ENCODE measurements around the gene PIM2. TPM values are rescaled to one million over a fixed set of nuclear protein-coding genes. Genes with fewer than 3 reads are reported as not detected.

The PIM2 gene
- polyA plus RNA-seq, 4 donors, result 2.9 to 35.1 (median 9.8) TPM

DNA sequence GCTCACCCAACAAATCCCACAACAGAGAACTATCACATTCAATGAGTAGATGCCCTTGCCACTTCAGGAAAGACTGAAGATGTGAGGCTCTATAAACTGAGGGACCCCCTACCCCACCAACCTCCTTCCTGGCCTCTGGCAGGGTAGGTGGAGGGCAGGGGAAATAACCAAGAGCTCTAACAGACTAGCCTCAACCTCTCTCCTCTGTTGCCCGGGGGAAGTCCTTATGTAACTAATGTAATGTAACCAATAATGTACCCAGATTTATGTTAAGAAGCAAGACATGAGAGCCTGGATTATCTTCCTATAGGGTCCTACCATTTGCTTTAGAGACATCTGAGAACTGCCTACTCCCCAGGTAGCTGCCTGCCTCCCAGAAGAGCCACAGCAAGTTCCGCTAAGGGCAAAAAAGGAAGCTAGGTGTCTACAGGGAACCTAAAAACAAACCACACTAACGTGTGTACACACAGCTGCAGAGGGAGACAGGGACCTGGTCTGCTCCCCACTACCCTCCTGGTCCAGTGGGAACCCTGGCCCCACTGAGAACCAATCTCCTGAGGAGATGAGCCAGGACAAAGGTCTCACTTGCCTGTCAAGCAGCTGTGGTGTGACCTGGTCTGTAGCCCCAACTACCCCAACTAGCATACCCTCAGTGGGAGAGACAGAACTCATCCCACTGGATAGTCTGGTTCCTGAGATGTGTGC, 20.9 kb upstream of the PIM2 start:
- peaks cover 3 to 58% (median 4%) of the 10 kb centered on the region in 3 donors for H3K4me1 ChIP-seq (ENCODE audit: control insufficient read depth in 3 of 3, insufficient read depth in 2 of 3, low read depth in 1 of 3, low read length in 2 of 3)
- WGBS, 3 donors, result 44 to 60% (median 52%) methylated on average over 3 of the region's 3 CpGs
- no peak overlapping the region for H3K4me3 ChIP-seq (ENCODE audit: low read depth in 1 of 3, low read length in 3 of 3)

DNA sequence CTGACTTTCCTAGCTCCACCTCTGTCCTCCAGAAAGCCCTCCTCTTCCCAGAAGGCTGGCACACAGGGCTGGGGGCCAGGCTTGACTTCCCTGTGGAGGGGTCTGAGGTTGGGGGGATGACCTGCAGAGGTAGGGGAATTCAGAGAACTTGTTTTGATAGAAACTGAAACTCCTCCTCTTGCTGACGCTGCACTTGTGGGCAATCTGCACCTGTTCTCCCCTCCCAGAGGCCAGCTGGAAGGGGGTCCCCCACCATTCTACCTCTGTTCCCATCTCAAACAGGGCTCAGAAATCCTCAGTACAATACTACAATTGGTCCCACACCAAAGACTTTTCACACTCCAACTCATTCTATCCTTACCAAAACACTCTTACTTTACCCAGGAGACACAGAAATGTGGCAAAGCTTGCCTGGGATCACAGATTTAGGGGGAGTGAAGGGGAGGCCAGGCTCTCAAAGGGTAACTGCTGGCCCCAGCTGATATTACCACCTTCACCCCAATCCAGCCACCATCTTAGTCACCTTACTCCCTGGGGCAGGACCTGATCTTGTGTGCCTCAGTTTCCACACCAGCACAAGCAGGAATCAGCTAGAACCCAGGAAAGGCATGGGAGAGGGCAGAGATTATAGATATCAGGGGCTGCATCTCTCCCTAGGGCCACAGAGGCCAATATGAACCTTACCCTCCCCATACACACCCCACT, 20.0 kb upstream of the PIM2 start:
- Histone ChIP-seq H3K27me3 (ENCODE audit: control insufficient read depth in 3 of 3, insufficient read depth in 3 of 3, low read length in 3 of 3) (no peaks in the 10 kb centered on the region), H3K36me3 (ENCODE audit: control insufficient read depth in 3 of 3, insufficient read depth in 2 of 3, low read depth in 1 of 3, low read length in 3 of 3) (peaks cover 0 to 54% (median 3%) of the 10 kb centered on the region in 3 donors), H3K4me1 (ENCODE audit: control insufficient read depth in 3 of 3, insufficient read depth in 2 of 3, low read depth in 1 of 3, low read length in 2 of 3) (peaks cover 3 to 58% (median 4%) of the 10 kb centered on the region in 3 donors), H3K27ac (ENCODE audit: low read depth in 1 of 3, low read length in 2 of 3) (peak overlapping the region; percentile 24 to 93 (median 85)), H3K9me3 (ENCODE audit: control insufficient read depth in 2 of 2, insufficient read depth in 1 of 2, low read depth in 1 of 2, low read length in 1 of 2) (no peaks in the 10 kb centered on the region), H3K4me3 (ENCODE audit: low read depth in 1 of 3, low read length in 3 of 3) (no peak overlapping the region)
- 25 to 29% (median 27%) methylated on average over 1 of the region's 1 CpG for WGBS, 3 donors
- FAIRE-seq, result no peak
- no peak for DNase-seq

More for the DNA sequence above, 20.9 kb upstream of the PIM2 start:
- H3K27me3 ChIP-seq (ENCODE audit: control insufficient read depth in 3 of 3, insufficient read depth in 3 of 3, low read length in 3 of 3), result no peaks in the 10 kb centered on the region
- DNase-seq (peak in 1 of 2 donors; percentile 25), FAIRE-seq (no peak)
- peak overlapping the region; percentile 24 to 93 (median 85) for H3K27ac ChIP-seq (ENCODE audit: low read depth in 1 of 3, low read length in 2 of 3)
- peaks cover 0 to 52% (median 3%) of the 10 kb centered on the region in 3 donors for H3K36me3 ChIP-seq (ENCODE audit: control insufficient read depth in 3 of 3, insufficient read depth in 2 of 3, low read depth in 1 of 3, low read length in 3 of 3)
- no peaks in the 10 kb centered on the region for H3K9me3 ChIP-seq (ENCODE audit: control insufficient read depth in 2 of 2, insufficient read depth in 1 of 2, low read depth in 1 of 2, low read length in 1 of 2)

DNA sequence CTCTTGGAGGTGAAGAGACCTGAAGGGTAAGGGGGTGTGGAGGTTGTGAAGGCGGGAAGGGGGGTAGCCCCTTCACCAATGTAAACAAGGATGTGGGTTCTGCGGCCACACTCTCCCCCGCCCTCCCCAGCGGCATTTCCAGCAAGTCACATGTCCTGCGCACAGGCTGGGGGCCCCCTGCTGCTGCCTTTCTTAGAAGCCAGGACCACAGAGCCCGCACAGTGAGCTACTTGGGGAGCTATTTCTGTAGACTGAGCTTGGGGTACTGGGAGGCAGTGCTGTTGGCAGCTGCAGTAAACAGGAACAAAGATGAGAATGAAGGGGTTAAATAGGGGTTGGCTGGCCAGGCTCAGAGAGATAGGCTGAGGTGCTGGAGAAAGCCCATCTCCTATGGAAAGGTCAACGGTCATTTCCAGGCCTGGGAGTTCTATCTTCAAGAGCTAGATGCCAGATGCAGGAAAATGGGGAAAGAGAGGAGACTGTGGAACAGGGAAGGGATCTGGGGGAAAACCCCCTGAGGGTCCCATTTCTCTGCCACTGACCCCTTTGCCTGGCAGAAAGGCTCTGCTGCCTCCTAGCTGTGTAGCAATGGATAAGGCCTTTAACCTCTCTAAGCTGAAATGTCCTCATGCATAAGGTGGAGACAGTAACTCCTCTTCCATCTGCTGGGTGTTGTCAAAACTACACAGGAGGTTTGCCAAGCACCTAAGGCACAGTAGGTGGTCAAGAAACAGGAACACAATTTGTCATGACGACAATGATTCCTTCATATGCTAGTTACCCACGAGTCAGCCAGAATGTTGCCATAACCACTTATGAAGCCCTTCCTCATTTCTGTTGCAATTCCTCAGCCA, 18.5 kb upstream of the PIM2 start:
- Histone ChIP-seq H3K4me3 (ENCODE audit: low read depth in 1 of 3, low read length in 3 of 3) (no peak overlapping the region), H3K27me3 (ENCODE audit: control insufficient read depth in 3 of 3, insufficient read depth in 3 of 3, low read length in 3 of 3) (no peaks in the 10 kb centered on the region), H3K36me3 (ENCODE audit: control insufficient read depth in 3 of 3, insufficient read depth in 2 of 3, low read depth in 1 of 3, low read length in 3 of 3) (peaks cover 0 to 60% (median 3%) of the 10 kb centered on the region in 3 donors), H3K27ac (ENCODE audit: low read depth in 1 of 3, low read length in 2 of 3) (peak overlapping the region in 2 of 3 donors; percentile 50 to 78), H3K9me3 (ENCODE audit: control insufficient read depth in 2 of 2, insufficient read depth in 1 of 2, low read depth in 1 of 2, low read length in 1 of 2) (no peaks in the 10 kb centered on the region), H3K4me1 (ENCODE audit: control insufficient read depth in 3 of 3, insufficient read depth in 2 of 3, low read depth in 1 of 3, low read length in 2 of 3) (peaks cover 3 to 51% (median 4%) of the 10 kb centered on the region in 3 donors)
- DNase-seq (peak; percentile 41 to 57), FAIRE-seq (no peak)
- WGBS, 3 donors, result 32 to 48% (median 33%) methylated on average over 8 to 9 of the region's 9 CpGs

DNA sequence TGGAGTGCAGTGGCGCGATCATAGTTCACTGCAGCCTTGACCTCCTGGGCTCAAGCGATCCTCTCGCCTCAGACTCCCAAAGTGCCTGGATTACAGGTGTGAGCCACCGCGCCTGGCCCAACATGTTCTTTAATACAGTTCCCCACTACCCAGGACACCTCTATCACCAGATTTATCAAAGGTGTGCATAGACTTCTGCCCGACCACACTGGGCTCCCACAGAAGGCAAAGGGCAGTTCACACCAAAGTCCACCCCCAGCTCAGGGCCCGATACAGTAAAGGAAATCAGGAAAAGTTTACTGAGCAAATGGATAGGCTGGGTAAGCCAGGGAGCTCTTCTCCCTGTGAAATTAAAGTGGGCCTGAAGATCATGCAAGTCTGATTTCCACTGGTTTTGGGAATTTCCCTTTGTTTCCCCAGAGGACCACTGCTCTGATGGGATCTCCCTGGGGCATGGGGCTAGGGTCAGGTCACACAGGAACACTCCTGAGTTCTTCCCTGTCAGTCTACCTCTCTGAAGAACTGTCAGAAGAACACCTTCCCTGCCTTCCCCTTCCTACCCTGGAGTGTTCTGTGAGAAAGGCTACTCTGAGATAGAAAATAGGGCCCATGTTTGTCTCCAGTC, 17.7 kb upstream of the PIM2 start:
- Histone ChIP-seq H3K27ac (ENCODE audit: low read depth in 1 of 3, low read length in 2 of 3) (peak overlapping the region in 2 of 3 donors; percentile 50 to 78), H3K9me3 (ENCODE audit: control insufficient read depth in 2 of 2, insufficient read depth in 1 of 2, low read depth in 1 of 2, low read length in 1 of 2) (no peaks in the 10 kb centered on the region), H3K36me3 (ENCODE audit: control insufficient read depth in 3 of 3, insufficient read depth in 2 of 3, low read depth in 1 of 3, low read length in 3 of 3) (peaks cover 0 to 61% (median 3%) of the 10 kb centered on the region in 3 donors), H3K4me3 (ENCODE audit: low read depth in 1 of 3, low read length in 3 of 3) (no peak overlapping the region), H3K27me3 (ENCODE audit: control insufficient read depth in 3 of 3, insufficient read depth in 3 of 3, low read length in 3 of 3) (no peaks in the 10 kb centered on the region), H3K4me1 (ENCODE audit: control insufficient read depth in 3 of 3, insufficient read depth in 2 of 3, low read depth in 1 of 3, low read length in 2 of 3) (peaks cover 3 to 50% (median 4%) of the 10 kb centered on the region in 3 donors)
- DNase-seq (no peak), FAIRE-seq (no peak)
- 76 to 87% (median 83%) methylated on average over 8 of the region's 8 CpGs for WGBS, 3 donors

DNA sequence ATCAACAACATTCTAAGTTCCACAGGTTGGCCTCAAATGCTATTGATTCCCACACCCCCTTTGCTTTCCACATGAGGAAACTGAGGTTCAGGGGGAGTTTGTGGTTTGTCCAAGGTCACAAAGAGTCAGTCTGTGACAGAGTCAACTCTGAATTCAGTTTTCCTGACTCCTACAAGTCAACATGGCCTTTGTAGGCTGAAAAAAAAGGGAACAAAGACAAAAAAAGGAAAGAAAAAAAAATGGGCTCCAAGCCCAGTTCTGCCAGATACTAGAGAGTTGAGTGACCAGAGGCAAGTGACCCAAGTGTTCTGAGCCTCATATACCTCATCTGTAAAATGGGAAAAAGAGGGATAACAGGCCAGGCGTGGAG, 16.5 kb upstream of the PIM2 start:
- no peak for DNase-seq
- Histone ChIP-seq H3K36me3 (ENCODE audit: control insufficient read depth in 3 of 3, insufficient read depth in 2 of 3, low read depth in 1 of 3, low read length in 3 of 3) (peaks cover 0 to 56% (median 3%) of the 10 kb centered on the region in 3 donors), H3K27me3 (ENCODE audit: control insufficient read depth in 3 of 3, insufficient read depth in 3 of 3, low read length in 3 of 3) (no peaks in the 10 kb centered on the region), H3K27ac (ENCODE audit: low read depth in 1 of 3, low read length in 2 of 3) (peak overlapping the region in 1 of 3 donors; percentile 11), H3K4me1 (ENCODE audit: control insufficient read depth in 3 of 3, insufficient read depth in 2 of 3, low read depth in 1 of 3, low read length in 2 of 3) (peaks cover 0 to 39% (median 0%) of the 10 kb centered on the region in 3 donors), H3K9me3 (ENCODE audit: control insufficient read depth in 2 of 2, insufficient read depth in 1 of 2, low read depth in 1 of 2, low read length in 1 of 2) (no peaks in the 10 kb centered on the region), H3K4me3 (ENCODE audit: low read depth in 1 of 3, low read length in 3 of 3) (no peak overlapping the region)
- FAIRE-seq, result no peak
- WGBS, 3 donors, result 85 to 100% (median 90%) methylated on average over 1 of the region's 1 CpG

DNA sequence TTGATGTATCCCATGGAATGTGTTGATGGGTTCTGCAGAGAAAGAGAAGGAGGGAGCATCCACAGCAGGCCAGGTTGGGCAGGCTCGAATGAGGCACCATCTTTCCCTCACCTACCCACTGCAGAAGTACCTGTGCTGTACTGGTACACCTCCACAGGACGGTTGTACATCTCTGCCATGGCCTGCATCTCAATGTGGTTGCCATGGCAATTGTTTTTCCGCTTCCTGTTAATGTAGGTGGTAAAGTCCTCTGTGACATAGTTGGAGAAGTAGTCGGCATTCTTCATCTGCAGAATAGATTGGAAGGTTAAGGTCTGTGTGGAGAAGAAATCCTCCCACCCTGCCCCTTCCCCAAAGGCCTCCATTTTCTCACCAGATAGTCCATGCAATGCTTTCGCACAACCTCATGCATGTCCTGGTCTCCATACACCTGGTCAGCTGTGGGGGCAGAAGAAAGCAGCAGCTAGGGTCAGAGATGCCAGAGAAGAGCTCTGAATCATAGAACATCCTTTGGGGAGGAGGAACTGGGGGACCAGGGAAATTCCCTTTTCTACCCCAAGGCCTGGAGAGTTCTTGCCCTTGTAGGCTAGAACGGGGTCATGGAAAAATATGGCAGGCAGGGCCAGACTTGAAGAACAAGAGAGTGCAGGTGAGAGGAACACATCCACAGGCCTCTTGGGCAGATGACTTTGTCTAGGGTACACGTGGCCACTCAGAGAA, 15.9 kb upstream of the PIM2 start:
- Histone ChIP-seq H3K9me3 (ENCODE audit: control insufficient read depth in 2 of 2, insufficient read depth in 1 of 2, low read depth in 1 of 2, low read length in 1 of 2) (no peaks in the 10 kb centered on the region), H3K4me1 (ENCODE audit: control insufficient read depth in 3 of 3, insufficient read depth in 2 of 3, low read depth in 1 of 3, low read length in 2 of 3) (peaks cover 0 to 34% (median 0%) of the 10 kb centered on the region in 3 donors), H3K27me3 (ENCODE audit: control insufficient read depth in 3 of 3, insufficient read depth in 3 of 3, low read length in 3 of 3) (no peaks in the 10 kb centered on the region), H3K27ac (ENCODE audit: low read depth in 1 of 3, low read length in 2 of 3) (peak overlapping the region in 1 of 3 donors; percentile 54), H3K36me3 (ENCODE audit: control insufficient read depth in 3 of 3, insufficient read depth in 2 of 3, low read depth in 1 of 3, low read length in 3 of 3) (peaks cover 0 to 52% (median 3%) of the 10 kb centered on the region in 3 donors), H3K4me3 (ENCODE audit: low read depth in 1 of 3, low read length in 3 of 3) (no peak overlapping the region)
- 70 to 81% (median 70%) methylated on average over 7 of the region's 7 CpGs for WGBS, 3 donors
- FAIRE-seq (no peak), DNase-seq (no peak)

DNA sequence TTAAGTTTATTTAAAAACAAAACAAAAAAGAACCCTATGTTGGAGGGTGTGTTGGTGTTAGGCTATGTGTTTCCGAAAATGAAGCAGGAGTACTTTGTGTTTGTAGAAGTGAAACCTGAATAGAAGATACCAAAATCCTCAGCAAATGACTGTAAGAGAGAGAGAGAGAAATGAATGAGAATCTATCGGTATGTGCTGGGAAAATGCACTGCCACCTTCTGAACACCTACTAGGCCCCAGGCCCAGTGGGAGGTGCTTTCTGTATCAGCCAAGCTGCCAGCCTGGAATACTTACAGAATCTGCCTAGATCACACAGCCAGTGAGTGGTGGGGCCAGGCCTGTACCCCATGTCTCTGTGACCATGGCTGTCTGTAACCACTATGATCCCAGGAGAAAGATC, 14.9 kb upstream of the PIM2 start:
- no peaks in the 10 kb centered on the region for H3K27me3 ChIP-seq (ENCODE audit: control insufficient read depth in 3 of 3, insufficient read depth in 3 of 3, low read length in 3 of 3)
- peaks cover 0 to 25% (median 0%) of the 10 kb centered on the region in 3 donors for H3K4me1 ChIP-seq (ENCODE audit: control insufficient read depth in 3 of 3, insufficient read depth in 2 of 3, low read depth in 1 of 3, low read length in 2 of 3)
- peaks cover 0 to 45% (median 3%) of the 10 kb centered on the region in 3 donors for H3K36me3 ChIP-seq (ENCODE audit: control insufficient read depth in 3 of 3, insufficient read depth in 2 of 3, low read depth in 1 of 3, low read length in 3 of 3)
- H3K4me3 ChIP-seq (ENCODE audit: low read depth in 1 of 3, low read length in 3 of 3), result no peak overlapping the region
- peak overlapping the region in 1 of 3 donors; percentile 54 for H3K27ac ChIP-seq (ENCODE audit: low read depth in 1 of 3, low read length in 2 of 3)
- H3K9me3 ChIP-seq (ENCODE audit: control insufficient read depth in 2 of 2, insufficient read depth in 1 of 2, low read depth in 1 of 2, low read length in 1 of 2), result no peaks in the 10 kb centered on the region
- DNase-seq (no peak), FAIRE-seq (no peak)
- 72 to 97% (median 93%) methylated on average over 2 of the region's 2 CpGs for WGBS, 3 donors

Data from small intestine (tissue), 7 donors.